Activated CD4-positive, CD25-positive, alpha-beta regulatory T cell treated with anti-CD3 and anti-CD28 coated beads, Interleukin-2, amount 50 U/mL, for 24 hours (primary cell): ENCODE data around the gene UFM1.
A peak's percentile ranks its signal among the peaks of the same experiment; 100 is the strongest.
"Not testable (repeated sequence)": the region's sequence is repeated elsewhere in the genome, so short reads cannot be mapped to it uniquely, and the experiment has no call there.

ENCODE experiments used
- ATAC-seq, 2 donors: fragments of 150-1000 bp; cut with Tn5 transposase; one replicate each; pipeline ENCODE4 v1.10.0; 2021; ENCODE audit warnings: mild to moderate bottlenecking in 1 of 2, moderate library complexity in 1 of 2

The UFM1 gene

GRCh38 chr13:38349390-38350113 lies at the start of gene UFM1:
UFM1 (plus strand) TSS chr13:38349851; CDS start chr13:38349920, 69 bp downstream.
- ATAC-seq, result peak; percentile 88 to 90

GRCh38 chr13:38301236-38301635 lies 48.4 kb upstream of the UFM1 start:
- ATAC-seq, result no peak

GRCh38 chr13:38303816-38304320 lies 45.8 kb upstream of the UFM1 start:
- ATAC-seq, result no peak

- ATAC-seq, result no peak
Observed at GRCh38 chr13:38308736-38309135, 40.9 kb upstream of the UFM1 start.

GRCh38 chr13:38309397-38309796 lies 40.3 kb upstream of the UFM1 start:
- peak; percentile 32 to 36 for ATAC-seq

- not testable (repeated sequence) for ATAC-seq
Observed at GRCh38 chr13:38311175-38311574, 38.5 kb upstream of the UFM1 start.

- ATAC-seq, result no peak
Observed at GRCh38 chr13:38316129-38316528, 33.5 kb upstream of the UFM1 start.

- ATAC-seq, result no peak
Observed at GRCh38 chr13:38321654-38322053, 28.0 kb upstream of the UFM1 start.

GRCh38 chr13:38325426-38325825 lies 24.2 kb upstream of the UFM1 start:
- ATAC-seq, result no peak

- ATAC-seq, result no peak
Observed at GRCh38 chr13:38328699-38329098, 21.0 kb upstream of the UFM1 start.

GRCh38 chr13:38334845-38335244 lies 14.8 kb upstream of the UFM1 start:
- ATAC-seq, result no peak

GRCh38 chr13:38338089-38338488 lies 11.6 kb upstream of the UFM1 start:
- ATAC-seq, result no peak

- ATAC-seq, result no peak
Observed at GRCh38 chr13:38340624-38341023, 9.0 kb upstream of the UFM1 start.

- ATAC-seq, result no peak
Observed at GRCh38 chr13:38341149-38341692, 8.4 kb upstream of the UFM1 start.

- no peak for ATAC-seq
Observed at GRCh38 chr13:38346764-38347163, 2.9 kb upstream of the UFM1 start.

- ATAC-seq, result peak; percentile 58 to 62
Observed at GRCh38 chr13:38348861-38349389, 726 bp upstream of the UFM1 start.

GRCh38 chr13:38350114-38350617 lies 515 bp downstream of the UFM1 start:
- peak; percentile 4 to 15 for ATAC-seq

- ATAC-seq, result peak in 1 of 2 donors; percentile 20
Observed at GRCh38 chr13:38355595-38356119, 6.0 kb downstream of the UFM1 start.

GRCh38 chr13:38358684-38359083 lies 9.0 kb downstream of the UFM1 start:
- ATAC-seq, result no peak

GRCh38 chr13:38361542-38362262 lies 12.1 kb downstream of the UFM1 start:
- ATAC-seq, result no peak

- ATAC-seq, result no peak
Observed at GRCh38 chr13:38363219-38363618, 13.6 kb downstream of the UFM1 start.

GRCh38 chr13:38363746-38364145 lies 14.1 kb downstream of the UFM1 start:
- ATAC-seq, result not testable (repeated sequence)

GRCh38 chr13:38365661-38366060 lies 16.0 kb downstream of the UFM1 start:
- ATAC-seq, result no peak
